ENCODE results near the gene SAMD10.

- TF ChIP-seq CTCF (IDR thresholded peaks at IDR 0.05) (peak; percentile 94 to 100 (median 99)), POLR2A (IDR thresholded peaks at IDR 0.05) (no peak)
Observed at GRCh38 chr20:63973636-63974401, 5.6 kb downstream of the SAMD10 start.
